ENCODE data around the gene SMARCD2. TPM values are rescaled to one million over a fixed set of nuclear protein-coding genes. Genes with fewer than 3 reads are reported as not detected.

The SMARCD2 gene
- polyA plus RNA-seq, 1 donor from 2014 or later = 33.2 TPM

DNA sequence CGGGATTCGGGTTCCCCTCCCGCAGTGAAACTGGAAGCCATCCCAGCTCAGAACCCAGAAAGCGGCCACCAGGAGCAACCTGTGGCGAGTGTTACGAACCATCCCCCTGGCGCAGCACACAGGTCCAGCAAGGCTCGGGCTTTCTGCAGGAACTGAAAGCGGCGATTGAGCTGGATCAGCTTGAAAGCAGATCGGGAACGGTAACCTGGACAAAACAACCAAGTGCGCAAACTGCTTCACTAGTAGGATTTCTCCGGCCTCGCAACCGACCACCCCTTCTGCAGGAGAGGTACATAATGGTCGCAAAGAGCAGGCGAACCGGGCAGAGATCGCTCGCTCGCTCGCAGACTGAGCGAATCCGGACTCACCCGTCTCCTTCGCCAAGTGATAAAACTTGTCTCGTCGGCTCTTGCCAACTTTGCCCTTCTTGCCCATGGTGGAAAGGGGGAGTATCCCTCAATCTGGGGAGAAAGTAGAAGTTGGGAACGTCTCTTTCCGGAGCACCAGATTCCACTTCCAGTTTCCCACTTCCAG, 15.9 kb downstream of the SMARCD2 start:
- Histone ChIP-seq H2AFZ (ENCODE audit: low read depth, low read length) (peak overlapping the region; percentile 58), H3K79me2 (replicated peaks; ENCODE audit: insufficient read depth, low read length) (peaks cover 26% of the 10 kb centered on the region), H3K9me3 (ENCODE audit: low read length) (no peaks in the 10 kb centered on the region), H3K9ac (ENCODE audit: low read length) (peak overlapping the region; percentile 90), H3K9me2 (ENCODE audit: insufficient read depth, low read length) (no peaks in the 10 kb centered on the region), H3K4me3 (ENCODE audit: low read length) (peak overlapping the region; percentile 90), H3K4me2 (ENCODE audit: low read length) (peak overlapping the region; percentile 79), H3K27me3 (ENCODE audit: insufficient read depth, low read depth, low read length) (no peaks in the 10 kb centered on the region), H3F3A (ENCODE audit: insufficient read depth, low read length, poor library complexity, severe bottlenecking) (peaks cover 4% of the 10 kb centered on the region), H4K20me1 (ENCODE audit: insufficient read depth) (no peaks in the 10 kb centered on the region), H3K27ac (ENCODE audit: low read length) (peak overlapping the region; percentile 93), H3K36me3 (ENCODE audit: insufficient read depth, low read length) (no peaks in the 10 kb centered on the region)
- TF ChIP-seq TAF1 (IDR thresholded peaks at IDR 0.05; ENCODE audit: low read depth) = no peak

DNA sequence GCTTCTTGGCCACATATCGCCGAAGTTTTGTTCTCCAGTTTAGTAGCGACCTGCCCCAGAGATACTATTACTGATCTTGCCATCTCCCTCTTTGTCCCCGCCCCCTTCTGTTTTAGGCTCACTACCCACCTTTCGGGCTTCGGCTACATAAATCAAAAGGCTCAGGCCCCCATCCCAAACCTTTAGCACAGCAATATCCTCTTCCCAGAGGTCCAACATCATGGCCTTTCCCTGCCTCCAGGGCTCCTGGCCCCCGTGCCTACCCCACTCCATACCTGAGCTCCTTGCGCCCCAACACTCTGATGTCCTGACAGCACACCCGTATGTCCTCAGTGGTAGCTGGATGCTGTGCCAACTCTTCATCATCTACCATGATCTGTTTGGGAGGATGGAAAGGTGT, 18.1 kb downstream of the SMARCD2 start:
- peaks cover 4% of the 10 kb centered on the region for H3F3A ChIP-seq (ENCODE audit: insufficient read depth, low read length, poor library complexity, severe bottlenecking)
- H3K27ac ChIP-seq (ENCODE audit: low read length) = no peak overlapping the region
- TF ChIP-seq, protein P1, sequence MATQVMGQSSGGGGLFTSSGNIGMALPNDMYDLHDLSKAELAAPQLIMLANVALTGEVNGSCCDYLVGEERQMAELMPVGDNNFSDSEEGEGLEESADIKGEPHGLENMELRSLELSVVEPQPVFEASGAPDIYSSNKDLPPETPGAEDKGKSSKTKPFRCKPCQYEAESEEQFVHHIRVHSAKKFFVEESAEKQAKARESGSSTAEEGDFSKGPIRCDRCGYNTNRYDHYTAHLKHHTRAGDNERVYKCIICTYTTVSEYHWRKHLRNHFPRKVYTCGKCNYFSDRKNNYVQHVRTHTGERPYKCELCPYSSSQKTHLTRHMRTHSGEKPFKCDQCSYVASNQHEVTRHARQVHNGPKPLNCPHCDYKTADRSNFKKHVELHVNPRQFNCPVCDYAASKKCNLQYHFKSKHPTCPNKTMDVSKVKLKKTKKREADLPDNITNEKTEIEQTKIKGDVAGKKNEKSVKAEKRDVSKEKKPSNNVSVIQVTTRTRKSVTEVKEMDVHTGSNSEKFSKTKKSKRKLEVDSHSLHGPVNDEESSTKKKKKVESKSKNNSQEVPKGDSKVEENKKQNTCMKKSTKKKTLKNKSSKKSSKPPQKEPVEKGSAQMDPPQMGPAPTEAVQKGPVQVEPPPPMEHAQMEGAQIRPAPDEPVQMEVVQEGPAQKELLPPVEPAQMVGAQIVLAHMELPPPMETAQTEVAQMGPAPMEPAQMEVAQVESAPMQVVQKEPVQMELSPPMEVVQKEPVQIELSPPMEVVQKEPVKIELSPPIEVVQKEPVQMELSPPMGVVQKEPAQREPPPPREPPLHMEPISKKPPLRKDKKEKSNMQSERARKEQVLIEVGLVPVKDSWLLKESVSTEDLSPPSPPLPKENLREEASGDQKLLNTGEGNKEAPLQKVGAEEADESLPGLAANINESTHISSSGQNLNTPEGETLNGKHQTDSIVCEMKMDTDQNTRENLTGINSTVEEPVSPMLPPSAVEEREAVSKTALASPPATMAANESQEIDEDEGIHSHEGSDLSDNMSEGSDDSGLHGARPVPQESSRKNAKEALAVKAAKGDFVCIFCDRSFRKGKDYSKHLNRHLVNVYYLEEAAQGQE (IDR thresholded peaks at IDR 0.05; ENCODE audit: borderline replicate concordance) = no peak
- TF ChIP-seq, protein P2, sequence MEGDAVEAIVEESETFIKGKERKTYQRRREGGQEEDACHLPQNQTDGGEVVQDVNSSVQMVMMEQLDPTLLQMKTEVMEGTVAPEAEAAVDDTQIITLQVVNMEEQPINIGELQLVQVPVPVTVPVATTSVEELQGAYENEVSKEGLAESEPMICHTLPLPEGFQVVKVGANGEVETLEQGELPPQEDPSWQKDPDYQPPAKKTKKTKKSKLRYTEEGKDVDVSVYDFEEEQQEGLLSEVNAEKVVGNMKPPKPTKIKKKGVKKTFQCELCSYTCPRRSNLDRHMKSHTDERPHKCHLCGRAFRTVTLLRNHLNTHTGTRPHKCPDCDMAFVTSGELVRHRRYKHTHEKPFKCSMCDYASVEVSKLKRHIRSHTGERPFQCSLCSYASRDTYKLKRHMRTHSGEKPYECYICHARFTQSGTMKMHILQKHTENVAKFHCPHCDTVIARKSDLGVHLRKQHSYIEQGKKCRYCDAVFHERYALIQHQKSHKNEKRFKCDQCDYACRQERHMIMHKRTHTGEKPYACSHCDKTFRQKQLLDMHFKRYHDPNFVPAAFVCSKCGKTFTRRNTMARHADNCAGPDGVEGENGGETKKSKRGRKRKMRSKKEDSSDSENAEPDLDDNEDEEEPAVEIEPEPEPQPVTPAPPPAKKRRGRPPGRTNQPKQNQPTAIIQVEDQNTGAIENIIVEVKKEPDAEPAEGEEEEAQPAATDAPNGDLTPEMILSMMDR (IDR thresholded peaks at IDR 0.05; ENCODE audit: poor library complexity, severe bottlenecking) = no peak
- TF ChIP-seq EP300 (conservative IDR thresholded peaks at IDR 0.05; ENCODE audit: poor library complexity, severe bottlenecking) = no peak
- no peak for TF ChIP-seq MXI1 (conservative IDR thresholded peaks at IDR 0.05; ENCODE audit: poor library complexity, severe bottlenecking)
- H3K9me2 ChIP-seq (ENCODE audit: insufficient read depth, low read length) = no peaks in the 10 kb centered on the region
- H4K20me1 ChIP-seq (ENCODE audit: insufficient read depth) = no peaks in the 10 kb centered on the region
- peaks cover 22% of the 10 kb centered on the region for H3K79me2 ChIP-seq (replicated peaks; ENCODE audit: insufficient read depth, low read length)
- no peak overlapping the region for H2AFZ ChIP-seq (ENCODE audit: low read depth, low read length)
- H3K27me3 ChIP-seq (ENCODE audit: insufficient read depth, low read depth, low read length) = no peaks in the 10 kb centered on the region
- no peak overlapping the region for H3K9ac ChIP-seq (ENCODE audit: low read length)
- H3K4me2 ChIP-seq (ENCODE audit: low read length) = no peak overlapping the region
- no peaks in the 10 kb centered on the region for H3K9me3 ChIP-seq (ENCODE audit: low read length)
- H3K36me3 ChIP-seq (ENCODE audit: insufficient read depth, low read length) = no peaks in the 10 kb centered on the region
- H3K4me3 ChIP-seq (ENCODE audit: low read length) = no peak overlapping the region

DNA sequence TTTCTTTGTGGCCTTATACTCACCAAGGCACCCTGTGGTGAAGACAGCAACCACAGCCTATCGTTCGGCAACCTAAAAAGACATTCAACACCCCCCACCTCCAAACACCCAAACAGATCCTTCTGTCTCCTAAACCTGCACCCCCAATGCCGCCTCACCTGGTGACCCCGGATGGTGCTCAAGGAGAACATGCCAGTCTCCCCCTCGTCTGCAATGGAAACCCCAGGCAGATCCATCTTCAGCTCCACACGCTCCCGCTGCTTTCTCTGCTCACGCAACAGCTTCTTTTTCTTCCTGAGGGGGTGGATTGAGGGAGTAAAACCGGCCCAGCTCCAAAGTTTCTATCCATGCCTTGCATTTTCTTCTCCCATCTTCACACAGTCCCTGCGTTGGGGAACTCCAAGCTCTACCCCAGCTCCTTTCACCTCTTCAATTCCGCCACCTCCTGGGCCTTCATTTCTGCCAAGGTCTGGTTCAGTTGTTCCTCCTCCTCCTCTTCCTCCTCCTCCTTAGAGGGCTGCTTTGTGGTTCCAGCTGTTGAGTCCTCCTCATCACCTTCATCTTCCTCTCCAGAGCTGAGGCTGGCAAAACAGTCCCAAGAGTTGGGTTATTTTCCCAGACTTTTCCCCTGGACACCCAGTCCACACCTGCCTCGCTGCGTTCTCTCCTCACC, 18.7 kb downstream of the SMARCD2 start:
- no peak overlapping the region for H3K9ac ChIP-seq (ENCODE audit: low read length)
- H4K20me1 ChIP-seq (ENCODE audit: insufficient read depth) = no peaks in the 10 kb centered on the region
- H3K27ac ChIP-seq (ENCODE audit: low read length) = no peak overlapping the region
- TF ChIP-seq, protein P2 (IDR thresholded peaks at IDR 0.05; ENCODE audit: poor library complexity, severe bottlenecking) = no peak
- TF ChIP-seq EZH2 (IDR thresholded peaks at IDR 0.05; ENCODE audit: borderline replicate concordance, insufficient read depth, low read length, poor library complexity, severe bottlenecking) (no peak), POLR2AphosphoS5 (IDR thresholded peaks at IDR 0.05) (no peak), RAD21 (conservative IDR thresholded peaks at IDR 0.05) (no peak), MXI1 (conservative IDR thresholded peaks at IDR 0.05; ENCODE audit: poor library complexity, severe bottlenecking) (no peak), TAF1 (IDR thresholded peaks at IDR 0.05; ENCODE audit: low read depth) (no peak), EP300 (conservative IDR thresholded peaks at IDR 0.05; ENCODE audit: poor library complexity, severe bottlenecking) (no peak)
- TF ChIP-seq, protein P1 (IDR thresholded peaks at IDR 0.05; ENCODE audit: borderline replicate concordance) = no peak
- no peaks in the 10 kb centered on the region for H3K9me2 ChIP-seq (ENCODE audit: insufficient read depth, low read length)
- H2AFZ ChIP-seq (ENCODE audit: low read depth, low read length) = no peak overlapping the region
- H3K4me3 ChIP-seq (ENCODE audit: low read length) = no peak overlapping the region
- H3K4me2 ChIP-seq (ENCODE audit: low read length) = no peak overlapping the region
- H3K27me3 ChIP-seq (ENCODE audit: insufficient read depth, low read depth, low read length) = no peaks in the 10 kb centered on the region
- H3F3A ChIP-seq (ENCODE audit: insufficient read depth, low read length, poor library complexity, severe bottlenecking) = peaks cover 4% of the 10 kb centered on the region
- H3K79me2 ChIP-seq (replicated peaks; ENCODE audit: insufficient read depth, low read length) = peaks cover 16% of the 10 kb centered on the region
- H3K9me3 ChIP-seq (ENCODE audit: low read length) = no peaks in the 10 kb centered on the region
- H3K36me3 ChIP-seq (ENCODE audit: insufficient read depth, low read length) = no peaks in the 10 kb centered on the region

All from neural cell (in vitro differentiated cells).